ENCODE data around the gene ZBTB12.
"Not testable (repeated sequence)": the region's sequence is repeated elsewhere in the genome, so short reads cannot be mapped to it uniquely, and the experiment has no call there.

GRCh38 chr6:31864123-31864562, 37.7 kb downstream of the ZBTB12 start:
- TF ChIP-seq, protein P1, sequence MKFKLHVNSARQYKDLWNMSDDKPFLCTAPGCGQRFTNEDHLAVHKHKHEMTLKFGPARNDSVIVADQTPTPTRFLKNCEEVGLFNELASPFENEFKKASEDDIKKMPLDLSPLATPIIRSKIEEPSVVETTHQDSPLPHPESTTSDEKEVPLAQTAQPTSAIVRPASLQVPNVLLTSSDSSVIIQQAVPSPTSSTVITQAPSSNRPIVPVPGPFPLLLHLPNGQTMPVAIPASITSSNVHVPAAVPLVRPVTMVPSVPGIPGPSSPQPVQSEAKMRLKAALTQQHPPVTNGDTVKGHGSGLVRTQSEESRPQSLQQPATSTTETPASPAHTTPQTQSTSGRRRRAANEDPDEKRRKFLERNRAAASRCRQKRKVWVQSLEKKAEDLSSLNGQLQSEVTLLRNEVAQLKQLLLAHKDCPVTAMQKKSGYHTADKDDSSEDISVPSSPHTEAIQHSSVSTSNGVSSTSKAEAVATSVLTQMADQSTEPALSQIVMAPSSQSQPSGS (IDR thresholded peaks at IDR 0.05; ENCODE audit: low read length), result not testable (repeated sequence)
- not testable (repeated sequence) for TF ChIP-seq SIN3A (conservative IDR thresholded peaks at IDR 0.05 in 1 of 2, IDR thresholded peaks at IDR 0.05 in 1 of 2; ENCODE audit: low read depth in 1 of 2, low read length in 2 of 2); POLR2A (IDR thresholded peaks at IDR 0.05; ENCODE audit: control extremely low read depth in 1 of 2, low read depth in 2 of 2, low read length in 2 of 2); CTCF (IDR thresholded peaks at IDR 0.05; ENCODE audit: control extremely low read depth in 1 of 3, insufficient read depth in 1 of 3, low read depth in 1 of 3, low read length in 3 of 3); RAD21 (IDR thresholded peaks at IDR 0.05 in 1 of 2, conservative IDR thresholded peaks at IDR 0.05 in 1 of 2; ENCODE audit: low read depth in 2 of 2, low read length in 2 of 2); BRCA1 (IDR thresholded peaks at IDR 0.05; ENCODE audit: low read depth, low read length); JUN (IDR thresholded peaks at IDR 0.05; ENCODE audit: low read depth, low read length); FOSL1 (IDR thresholded peaks at IDR 0.05; ENCODE audit: insufficient read depth, low read depth, low read length); CBX8 (IDR thresholded peaks at IDR 0.05; ENCODE audit: borderline replicate concordance, low read depth, low read length); GABPA (IDR thresholded peaks at IDR 0.05; ENCODE audit: borderline replicate concordance, insufficient read depth, low read length); JUND (IDR thresholded peaks at IDR 0.05; ENCODE audit: low read length); RFX5 (IDR thresholded peaks at IDR 0.05; ENCODE audit: borderline replicate concordance, low read depth, low read length)
- TF ChIP-seq, protein P2, sequence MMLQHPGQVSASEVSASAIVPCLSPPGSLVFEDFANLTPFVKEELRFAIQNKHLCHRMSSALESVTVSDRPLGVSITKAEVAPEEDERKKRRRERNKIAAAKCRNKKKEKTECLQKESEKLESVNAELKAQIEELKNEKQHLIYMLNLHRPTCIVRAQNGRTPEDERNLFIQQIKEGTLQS (IDR thresholded peaks at IDR 0.05; ENCODE audit: insufficient read depth, low read depth, low read length), result not testable (repeated sequence)
- TF ChIP-seq, protein P3, sequence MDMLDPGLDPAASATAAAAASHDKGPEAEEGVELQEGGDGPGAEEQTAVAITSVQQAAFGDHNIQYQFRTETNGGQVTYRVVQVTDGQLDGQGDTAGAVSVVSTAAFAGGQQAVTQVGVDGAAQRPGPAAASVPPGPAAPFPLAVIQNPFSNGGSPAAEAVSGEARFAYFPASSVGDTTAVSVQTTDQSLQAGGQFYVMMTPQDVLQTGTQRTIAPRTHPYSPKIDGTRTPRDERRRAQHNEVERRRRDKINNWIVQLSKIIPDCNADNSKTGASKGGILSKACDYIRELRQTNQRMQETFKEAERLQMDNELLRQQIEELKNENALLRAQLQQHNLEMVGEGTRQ (IDR thresholded peaks at IDR 0.05; ENCODE audit: low read length), result not testable (repeated sequence)
